NCI-H146 (cell line): ENCODE data around the gene ELMO2.

Source experiments
- DNase-seq: peaks from one replicate; lab custom pipeline; 2025; lab: John Stamatoyannopoulos, UW

ELMO2 gene

GRCh38 chr20:46367967-46368901 is 38.2 kb downstream of the ELMO2 start:
- DNase-seq, result no peak

GRCh38 chr20:46367234-46367633 is 39.2 kb downstream of the ELMO2 start:
- DNase-seq, result no peak

GRCh38 chr20:46366826-46367225 is 39.6 kb downstream of the ELMO2 start:
- no peak for DNase-seq

GRCh38 chr20:46365487-46366220 is 40.8 kb downstream of the ELMO2 start:
- no peak for DNase-seq

GRCh38 chr20:46364670-46365486 is 41.5 kb downstream of the ELMO2 start:
- no peak for DNase-seq

GRCh38 chr20:46363874-46364669 is 42.3 kb downstream of the ELMO2 start:
- DNase-seq, result peak; percentile 91

- DNase-seq, result no peak
Measured at GRCh38 chr20:46362921-46363867, 43.2 kb downstream of the ELMO2 start.

GRCh38 chr20:46361811-46362210 is 44.6 kb downstream of the ELMO2 start:
- DNase-seq, result no peak

GRCh38 chr20:46361381-46361780 is 45.0 kb downstream of the ELMO2 start:
- DNase-seq, result no peak

GRCh38 chr20:46359233-46359751 is 47.1 kb downstream of the ELMO2 start:
- DNase-seq, result no peak

GRCh38 chr20:46358346-46359058 is 47.9 kb downstream of the ELMO2 start:
- DNase-seq, result no peak

- DNase-seq, result no peak
Measured at GRCh38 chr20:46357030-46357514, 49.3 kb downstream of the ELMO2 start.

- DNase-seq, result no peak
Measured at GRCh38 chr20:46356195-46357029, 50.0 kb downstream of the ELMO2 start.

GRCh38 chr20:46355778-46356177 is 50.6 kb downstream of the ELMO2 start:
- DNase-seq, result no peak

GRCh38 chr20:46354920-46355654 is 51.3 kb downstream of the ELMO2 start:
- no peak for DNase-seq

- no peak for DNase-seq
Measured at GRCh38 chr20:46354207-46354555, 52.2 kb downstream of the ELMO2 start.

GRCh38 chr20:46353500-46354206 is 52.8 kb downstream of the ELMO2 start:
- DNase-seq, result no peak
